NOMO-1 treated with DMSO at 0.1 percent for 48 hours (cell line): ENCODE measurements around the gene HOXD12.

Experiments
- DNase-seq: peaks from one replicate; lab custom pipeline; 2025; ENCODE audit not compliant: unreplicated experiment; lab: John Stamatoyannopoulos, UW

Gene HOXD12

GRCh38 chr2:176080540-176081375, 18.8 kb upstream of the HOXD12 start:
- no peak for DNase-seq

GRCh38 chr2:176081376-176081836, 18.2 kb upstream of the HOXD12 start:
- DNase-seq: no peak

DNA sequence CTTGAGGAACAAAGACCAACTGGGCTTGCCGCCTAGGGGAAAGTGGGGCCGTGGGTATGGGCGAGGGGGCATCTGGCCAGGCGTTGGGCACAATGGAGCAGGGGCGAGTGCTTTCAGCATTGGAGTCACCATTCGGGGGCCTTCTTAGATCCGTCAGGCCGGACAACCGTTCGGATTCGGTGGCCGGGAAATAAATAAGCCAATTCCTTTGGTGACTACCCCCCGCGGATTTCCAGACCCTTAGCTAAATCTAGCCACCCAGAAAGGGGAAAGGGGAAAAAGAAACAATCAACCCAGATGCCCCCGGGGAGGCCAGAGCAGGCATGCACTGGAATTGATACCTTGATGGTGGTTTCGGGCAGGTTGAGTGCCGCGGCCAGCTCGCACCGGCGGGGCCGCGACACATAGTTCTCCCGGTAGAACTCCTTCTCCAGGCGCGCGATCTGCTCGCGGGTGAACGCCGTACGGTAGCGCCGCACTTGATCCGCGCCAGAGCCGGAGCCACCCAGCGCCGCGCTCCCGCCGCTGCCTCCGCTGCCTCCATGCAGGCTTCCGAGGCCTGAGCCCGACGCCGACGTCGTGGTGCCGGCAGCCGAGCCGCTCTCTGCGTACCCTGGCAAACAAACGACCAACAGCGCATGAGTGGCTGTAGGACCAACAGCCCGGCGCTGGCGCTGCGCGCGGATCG, 17.6 kb upstream of the HOXD12 start:
- no peak for DNase-seq

DNA sequence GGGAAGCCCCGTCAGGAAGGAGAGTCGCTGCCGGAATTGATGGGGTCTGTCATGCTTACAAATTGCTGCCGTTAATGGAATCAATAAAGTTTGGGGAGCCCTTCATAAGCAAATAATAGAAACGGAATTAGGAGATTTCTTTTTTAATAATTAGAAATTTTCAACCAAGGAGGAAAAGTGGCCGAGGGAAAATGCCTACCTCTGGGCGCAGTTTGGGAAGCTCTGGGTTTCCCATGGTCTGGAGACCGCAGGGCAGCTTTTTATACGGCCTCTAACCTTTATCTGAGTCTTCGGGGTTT, 17.1 kb upstream of the HOXD12 start:
- no peak for DNase-seq

DNA sequence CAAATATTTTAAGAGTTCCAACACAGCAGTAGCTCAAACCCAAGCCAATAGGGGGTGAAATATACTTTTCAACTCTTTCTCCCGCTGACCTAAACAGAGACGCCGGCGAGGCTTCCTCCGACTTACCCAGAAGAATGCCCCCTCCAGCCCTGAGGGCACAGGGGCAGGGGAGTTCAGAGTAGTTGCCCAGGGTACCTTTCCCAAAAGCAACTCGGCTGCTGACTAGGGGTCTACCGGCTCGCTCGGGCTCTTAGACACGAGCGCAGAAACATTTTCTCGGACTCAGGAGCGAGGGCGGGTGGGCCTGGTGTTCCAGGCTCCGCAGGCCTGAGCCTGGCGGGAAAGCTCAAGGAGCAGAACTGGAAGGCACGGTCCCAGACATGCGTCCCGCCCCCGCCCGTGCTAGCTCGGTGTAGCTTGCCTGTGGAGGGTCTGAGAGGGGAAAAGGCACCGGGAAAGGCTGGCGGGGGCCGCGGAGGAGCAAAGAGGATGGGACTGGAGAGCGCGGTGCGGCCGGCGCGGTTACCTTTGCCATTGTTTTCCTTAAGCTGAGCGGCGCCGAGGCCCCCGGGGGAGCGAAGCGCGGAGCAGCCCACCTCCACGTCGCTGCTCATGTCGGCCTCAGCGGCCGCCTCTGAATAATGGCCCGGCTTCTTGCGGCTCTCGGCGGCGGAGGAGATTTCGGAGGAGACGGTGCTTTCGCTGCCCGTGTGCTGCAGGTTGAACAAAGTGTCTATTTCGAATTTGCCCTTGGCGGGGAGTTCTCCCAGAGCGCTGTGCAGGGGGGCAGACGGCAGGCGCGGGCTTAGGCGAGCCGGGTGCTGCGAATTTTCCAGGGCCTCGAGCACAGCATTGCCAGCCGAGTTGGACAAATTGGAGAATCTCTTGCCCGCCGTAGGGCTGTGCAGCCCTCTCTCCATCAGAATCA, 16.5 kb upstream of the HOXD12 start:
- no peak for DNase-seq

DNA sequence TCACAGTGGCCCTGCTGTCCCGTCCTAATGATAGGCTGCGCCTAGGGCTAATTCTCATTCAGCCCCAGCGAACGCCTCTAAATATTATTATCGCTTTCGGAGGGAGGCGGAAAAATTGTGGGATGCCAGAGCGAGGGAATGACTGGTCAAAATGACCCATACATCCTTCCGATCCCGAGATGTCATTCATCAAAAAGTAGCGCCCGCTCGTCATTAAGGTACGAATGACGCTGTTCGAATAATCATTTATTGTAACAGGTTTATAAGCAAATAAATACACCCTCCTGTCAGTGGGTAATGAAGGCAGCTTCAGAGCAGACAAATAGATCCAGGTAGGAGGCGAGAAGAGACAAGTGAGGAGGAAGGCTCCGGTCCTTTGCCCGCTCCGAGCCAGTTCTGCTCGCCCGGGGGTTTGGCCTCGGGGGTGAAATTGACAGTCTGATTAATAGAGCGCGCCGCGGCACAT, 15.8 kb upstream of the HOXD12 start, which contains the start of gene EVX2:
Gene EVX2, minus strand, starts transcription at position 167 of the 466 bp plus-strand sequence. CDS start 186 bp downstream, outside the sequence.
- no peak for DNase-seq

DNA sequence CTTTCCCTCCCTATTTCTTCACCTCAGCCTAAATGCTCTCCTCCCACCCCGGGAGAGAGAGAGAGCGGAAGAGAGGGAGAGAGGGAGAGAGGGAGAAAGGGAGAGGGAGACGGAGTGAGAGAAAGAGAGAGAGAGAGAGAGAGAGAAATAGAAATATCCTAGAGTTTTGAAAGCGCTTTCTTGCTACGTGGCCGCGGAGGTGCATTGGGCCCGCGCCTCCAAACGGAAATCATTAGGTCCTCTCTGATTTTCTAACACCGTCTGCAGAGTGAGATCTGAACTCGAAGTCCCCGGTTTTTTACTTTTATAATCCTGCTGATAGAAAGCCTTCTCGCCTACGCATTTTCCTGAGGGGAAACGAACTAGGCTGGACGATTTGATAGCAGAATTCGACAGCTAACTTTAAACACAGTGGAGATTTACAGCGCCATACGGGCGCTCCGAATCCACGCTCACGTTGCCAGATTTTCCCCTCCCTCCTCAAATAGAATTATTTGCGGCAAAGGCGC, 14.9 kb upstream of the HOXD12 start:
- DNase-seq: no peak

DNA sequence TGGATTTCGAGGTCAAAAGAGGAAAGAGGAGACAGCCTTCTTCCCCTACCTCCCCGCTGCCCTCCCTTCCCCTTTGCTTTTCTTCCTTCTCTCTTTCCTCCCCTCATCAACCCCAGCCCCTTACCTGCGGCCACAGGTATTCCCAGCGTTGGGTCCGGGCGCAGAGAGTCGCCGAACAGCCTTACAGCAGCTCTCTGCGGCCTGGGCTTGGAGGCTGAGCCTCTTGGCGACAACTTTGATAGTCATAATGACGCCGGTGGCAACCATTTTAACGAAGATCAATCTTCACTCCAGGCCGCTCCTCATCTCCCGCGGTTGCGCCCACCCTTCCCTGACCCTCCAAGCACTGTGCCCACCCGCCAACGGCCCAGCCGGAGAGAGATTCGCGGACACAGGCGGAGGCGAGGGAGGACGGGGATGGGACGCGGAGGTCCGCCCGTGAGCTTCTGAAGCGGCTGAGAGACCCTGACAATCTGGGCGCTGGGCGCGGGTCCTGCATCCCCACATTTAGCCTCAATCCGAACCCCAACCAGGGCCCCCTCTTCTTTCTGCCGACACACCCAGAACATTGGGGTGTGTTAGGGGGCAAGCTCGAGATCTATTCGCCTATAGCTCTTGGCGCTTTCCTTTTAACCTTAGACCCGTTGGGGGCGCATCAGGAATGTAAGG, 14.3 kb upstream of the HOXD12 start:
- no peak for DNase-seq

DNA sequence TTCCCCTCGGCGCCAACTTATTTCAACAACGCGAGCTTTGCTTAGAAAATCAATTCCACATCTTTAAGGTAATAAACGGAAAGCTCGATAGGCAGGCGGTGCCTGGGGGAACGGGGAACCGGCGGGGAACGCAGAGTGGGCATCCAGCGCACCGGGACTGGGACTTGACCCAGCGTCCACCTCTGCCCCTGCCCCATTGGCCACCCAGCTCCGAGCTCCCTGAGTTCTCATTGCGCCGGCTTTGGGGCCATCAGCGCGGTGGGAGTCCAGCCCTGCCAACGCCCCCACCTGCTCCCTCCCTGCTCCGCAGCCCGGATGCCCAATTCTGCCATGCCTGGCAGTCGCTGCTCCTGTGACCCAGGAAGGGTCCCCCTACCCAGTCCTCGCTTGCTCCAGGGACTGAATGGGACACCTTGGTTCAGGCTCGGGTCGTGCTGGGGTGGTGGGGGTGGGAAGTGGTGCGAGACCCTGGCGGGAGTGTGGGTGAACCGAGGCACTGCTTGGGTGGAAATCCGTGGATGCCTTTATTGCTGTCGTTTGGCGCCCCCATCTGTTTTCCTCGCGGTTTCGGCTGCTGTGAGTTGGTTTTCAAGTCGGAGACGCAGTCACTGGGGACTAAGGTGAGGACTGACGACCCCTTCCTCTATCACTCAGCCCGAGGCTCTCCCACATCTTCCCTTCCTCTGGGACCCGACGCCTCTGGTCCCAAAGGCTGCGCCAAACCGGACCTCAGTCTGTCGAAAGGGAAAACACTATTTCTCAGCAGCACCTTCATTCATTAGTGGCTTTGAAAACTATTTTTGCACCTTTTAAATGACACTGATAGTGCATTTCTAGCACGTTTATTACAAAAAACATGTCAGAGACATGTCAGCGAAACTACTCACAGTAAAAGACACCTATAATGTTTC, 13.5 kb upstream of the HOXD12 start:
- no peak for DNase-seq

DNA sequence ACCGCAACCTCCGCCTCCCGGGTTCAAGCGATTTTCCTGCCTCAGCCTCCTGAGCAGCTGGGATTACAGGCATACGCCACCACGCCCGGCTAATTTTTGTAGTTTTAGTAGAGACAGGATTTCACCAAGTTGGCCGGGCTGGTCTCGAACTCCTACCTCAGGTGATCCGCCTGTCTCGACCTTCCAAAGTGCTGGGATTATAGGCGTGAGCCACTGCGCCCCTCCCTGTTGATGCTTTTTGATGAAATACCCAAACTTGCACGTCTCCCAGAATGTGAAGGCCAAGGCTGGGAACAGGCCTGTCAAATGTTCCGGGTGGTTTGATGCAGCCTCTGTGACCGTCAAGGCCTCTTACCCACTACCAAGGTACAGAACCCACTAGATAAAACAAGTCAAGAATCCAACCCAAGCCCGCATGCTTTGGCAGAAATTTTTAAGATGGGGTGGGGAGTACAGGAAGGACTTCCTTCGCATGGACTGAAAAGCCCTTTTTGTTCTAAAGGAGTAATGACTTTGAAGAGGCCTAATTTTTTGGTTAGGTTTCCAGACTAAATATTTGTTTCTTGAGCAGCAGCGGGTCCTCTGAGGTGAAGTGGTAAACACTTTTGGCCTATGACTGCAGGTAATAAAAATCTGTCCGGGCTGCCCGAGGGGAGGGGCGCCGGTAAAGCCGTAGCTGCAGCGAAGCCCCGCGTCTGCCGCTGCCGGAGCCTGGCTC, 12.1 kb upstream of the HOXD12 start:
- DNase-seq: no peak

DNA sequence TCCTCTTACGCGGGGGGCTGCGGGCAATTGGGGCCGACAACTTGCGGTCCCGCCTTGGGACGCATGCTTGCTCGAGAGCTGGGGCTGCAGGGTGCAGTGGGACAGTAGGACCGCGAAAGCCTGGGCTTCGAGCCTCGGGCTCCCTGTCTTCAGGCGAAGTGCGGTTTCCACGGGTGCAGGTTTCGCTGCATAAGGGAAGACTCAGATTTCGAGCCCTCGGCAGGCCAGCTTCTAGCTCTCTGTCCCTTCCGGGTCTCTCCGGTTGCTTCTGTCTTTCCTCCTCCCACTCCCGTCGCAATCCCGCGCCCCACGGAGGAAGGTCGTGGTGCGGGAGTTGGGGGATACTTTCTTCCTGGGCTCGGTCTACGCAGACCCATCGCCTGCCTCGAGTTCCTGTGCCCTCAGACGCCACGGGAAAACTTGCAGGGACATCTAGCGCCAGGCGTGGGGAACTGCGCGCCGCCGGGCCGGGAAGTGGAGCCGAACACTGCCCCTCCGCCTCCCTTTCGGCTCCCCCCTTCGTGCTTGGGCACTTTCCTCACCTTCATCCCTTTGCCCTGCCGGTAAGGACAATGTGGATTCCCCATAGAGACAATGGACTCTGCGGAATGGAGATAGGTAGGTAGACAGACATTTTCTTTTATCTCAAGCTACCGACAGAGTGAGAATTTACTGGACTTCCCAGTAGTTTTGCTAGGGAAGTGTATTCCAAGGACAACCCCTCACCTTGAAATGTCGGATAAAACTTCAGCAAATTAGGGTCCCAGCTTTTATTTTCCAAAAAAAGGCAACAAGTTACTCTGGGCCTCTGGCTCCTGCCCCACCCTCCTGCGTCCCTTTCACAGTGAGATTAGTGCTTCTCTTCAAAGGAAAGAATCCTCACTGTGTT, 11.3 kb upstream of the HOXD12 start:
- peak; percentile 27 for DNase-seq

DNA sequence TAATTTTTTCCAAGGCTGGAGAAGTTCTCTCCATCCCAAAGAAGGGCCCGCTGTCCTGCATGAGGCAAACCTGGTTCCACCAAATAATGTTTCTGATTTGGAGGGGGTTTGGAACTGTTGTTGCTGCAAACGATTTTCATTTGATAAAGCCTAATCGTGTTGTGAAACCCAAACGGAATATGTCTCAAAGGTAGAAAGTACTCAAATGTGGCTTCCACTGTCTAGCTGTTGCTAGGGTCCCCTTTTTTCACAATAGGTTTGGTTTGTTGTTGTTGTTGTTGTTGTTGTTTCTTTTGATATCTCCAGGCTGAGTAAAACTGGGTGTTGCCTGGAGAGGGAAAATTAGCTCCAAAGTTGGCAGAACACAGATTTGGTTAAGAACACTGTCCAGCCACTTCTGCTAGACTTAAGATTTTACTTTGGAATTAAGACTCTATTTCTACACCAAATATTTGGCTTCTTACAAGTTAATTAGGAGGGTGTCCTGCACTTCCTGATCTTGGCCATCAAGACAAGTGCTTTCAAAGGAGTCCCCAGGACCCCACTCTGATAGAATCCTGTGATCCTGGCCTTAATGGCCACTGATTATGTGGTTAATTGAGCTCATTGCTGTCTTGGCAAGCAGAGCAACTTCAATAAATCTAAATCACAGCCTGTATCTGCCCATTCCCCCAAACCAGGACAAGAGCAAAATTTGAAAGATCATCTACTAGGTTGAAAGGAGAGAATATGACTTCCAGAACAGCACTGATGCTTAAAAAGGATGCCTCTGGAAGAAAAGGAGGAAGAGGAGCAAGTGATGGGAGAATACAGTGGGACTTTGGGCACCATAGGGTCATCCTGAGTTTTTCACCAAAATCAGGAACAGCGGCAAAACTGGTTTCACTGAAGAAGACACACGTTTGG, 10.4 kb upstream of the HOXD12 start:
- DNase-seq: no peak

GRCh38 chr2:176089843-176090395, 9.7 kb upstream of the HOXD12 start:
- no peak for DNase-seq

- DNase-seq: no peak
Observed at GRCh38 chr2:176090862-176091261, 8.7 kb upstream of the HOXD12 start.

GRCh38 chr2:176091329-176092258, 8.0 kb upstream of the HOXD12 start:
- peak; percentile 12 for DNase-seq
